WTC11 (cell line): ENCODE data around the gene CRNKL1.

Experiments used
- CBFB ChIP-seq: sonication (generic); formaldehyde crosslinking; IDR thresholded peaks from 2 replicates; pipeline ENCODE4 v1.8.1; 2022; ENCODE audit warnings: mild to moderate bottlenecking, low read depth, missing genetic modification reagents
- CREB1 ChIP-seq: sonication (generic); formaldehyde crosslinking; IDR thresholded peaks from 2 replicates; pipeline ENCODE4 v1.8.0; 2023; ENCODE audit warnings: mild to moderate bottlenecking, missing genetic modification reagents
- ESRRA ChIP-seq: sonication (generic); formaldehyde crosslinking; IDR thresholded peaks from 2 replicates; pipeline ENCODE4 v1.8.1; 2022; ENCODE audit warnings: mild to moderate bottlenecking, missing genetic modification reagents, borderline replicate concordance
- FOXP1 ChIP-seq: sonication (generic); formaldehyde crosslinking; IDR thresholded peaks from 2 replicates; pipeline ENCODE4 v1.8.0; 2022; ENCODE audit warnings: missing genetic modification reagents, mild to moderate bottlenecking, moderate library complexity, borderline replicate concordance
- TEAD1 ChIP-seq: sonication (generic); formaldehyde crosslinking; IDR thresholded peaks from 2 replicates; pipeline ENCODE4 v1.8.0; 2022; ENCODE audit warnings: mild to moderate bottlenecking, missing genetic modification reagents
- TP53 ChIP-seq: sonication (generic); formaldehyde crosslinking; IDR thresholded peaks from 2 replicates; pipeline ENCODE4 v1.8.1; 2023; ENCODE audit warnings: mild to moderate bottlenecking, missing genetic modification reagents
- TF ChIP-seq, protein P1 (sequence below): fragments of 200-600 bp; IDR thresholded peaks from 2 replicates; pipeline ENCODE4 v1.8.0; 2022; ENCODE audit warnings: antibody characterized with exemption
- TF ChIP-seq, protein P2 (sequence below): sonication (generic); formaldehyde crosslinking; IDR thresholded peaks from 2 replicates; pipeline ENCODE4 v1.8.1; 2023; ENCODE audit warnings: mild to moderate bottlenecking, moderate library complexity, missing genetic modification reagents

DNA sequence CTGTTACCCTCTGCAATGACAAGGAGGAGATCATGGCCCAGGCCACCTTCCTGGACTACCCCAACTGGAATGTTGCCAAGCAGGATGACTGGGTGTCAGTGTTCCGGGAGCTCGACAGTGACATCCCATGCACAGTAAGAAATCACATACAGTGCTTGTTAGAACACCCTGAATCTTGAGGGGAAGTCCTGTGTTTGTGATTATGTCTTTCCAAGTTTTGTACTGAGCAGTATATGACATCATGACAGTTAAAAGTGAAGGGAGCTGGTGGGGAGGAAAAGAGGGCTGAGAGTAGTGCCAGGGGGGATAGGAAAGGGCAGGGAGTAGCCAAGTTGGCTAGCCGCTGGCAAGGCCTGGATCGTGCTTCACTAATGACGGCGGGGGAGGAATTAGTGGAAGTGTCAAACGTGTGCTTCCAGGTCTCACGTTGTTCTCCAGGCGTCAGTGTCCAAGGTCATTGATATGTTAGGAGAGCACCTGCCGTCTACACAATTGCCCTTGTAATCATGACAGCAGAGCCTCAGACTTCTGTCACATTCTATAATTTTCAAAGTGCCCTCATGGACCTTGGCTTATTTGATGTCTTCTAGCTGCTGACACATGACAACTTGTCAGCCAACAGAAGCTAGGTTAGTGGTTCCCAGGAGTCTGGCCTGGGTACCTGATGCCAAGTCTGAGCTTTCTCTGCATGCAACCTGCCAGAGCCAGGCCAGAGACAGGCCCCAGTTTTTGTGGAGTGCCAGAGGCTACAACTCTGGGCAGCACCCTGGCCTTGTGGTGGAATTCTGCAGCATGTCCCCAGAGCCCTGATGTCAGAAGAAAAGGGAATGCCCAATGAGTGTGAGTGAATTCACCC lies 18.8 kb upstream of the CRNKL1 start:
- TF ChIP-seq CBFB (CRISPR knock-in tag) (no peak), FOXP1 (CRISPR knock-in tag) (no peak), TP53 (CRISPR knock-in tag) (no peak), ESRRA (CRISPR knock-in tag) (no peak), CREB1 (no peak), TEAD1 (CRISPR knock-in tag) (no peak)
- TF ChIP-seq, protein P1, sequence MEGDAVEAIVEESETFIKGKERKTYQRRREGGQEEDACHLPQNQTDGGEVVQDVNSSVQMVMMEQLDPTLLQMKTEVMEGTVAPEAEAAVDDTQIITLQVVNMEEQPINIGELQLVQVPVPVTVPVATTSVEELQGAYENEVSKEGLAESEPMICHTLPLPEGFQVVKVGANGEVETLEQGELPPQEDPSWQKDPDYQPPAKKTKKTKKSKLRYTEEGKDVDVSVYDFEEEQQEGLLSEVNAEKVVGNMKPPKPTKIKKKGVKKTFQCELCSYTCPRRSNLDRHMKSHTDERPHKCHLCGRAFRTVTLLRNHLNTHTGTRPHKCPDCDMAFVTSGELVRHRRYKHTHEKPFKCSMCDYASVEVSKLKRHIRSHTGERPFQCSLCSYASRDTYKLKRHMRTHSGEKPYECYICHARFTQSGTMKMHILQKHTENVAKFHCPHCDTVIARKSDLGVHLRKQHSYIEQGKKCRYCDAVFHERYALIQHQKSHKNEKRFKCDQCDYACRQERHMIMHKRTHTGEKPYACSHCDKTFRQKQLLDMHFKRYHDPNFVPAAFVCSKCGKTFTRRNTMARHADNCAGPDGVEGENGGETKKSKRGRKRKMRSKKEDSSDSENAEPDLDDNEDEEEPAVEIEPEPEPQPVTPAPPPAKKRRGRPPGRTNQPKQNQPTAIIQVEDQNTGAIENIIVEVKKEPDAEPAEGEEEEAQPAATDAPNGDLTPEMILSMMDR, result no peak
- TF ChIP-seq, protein P2, sequence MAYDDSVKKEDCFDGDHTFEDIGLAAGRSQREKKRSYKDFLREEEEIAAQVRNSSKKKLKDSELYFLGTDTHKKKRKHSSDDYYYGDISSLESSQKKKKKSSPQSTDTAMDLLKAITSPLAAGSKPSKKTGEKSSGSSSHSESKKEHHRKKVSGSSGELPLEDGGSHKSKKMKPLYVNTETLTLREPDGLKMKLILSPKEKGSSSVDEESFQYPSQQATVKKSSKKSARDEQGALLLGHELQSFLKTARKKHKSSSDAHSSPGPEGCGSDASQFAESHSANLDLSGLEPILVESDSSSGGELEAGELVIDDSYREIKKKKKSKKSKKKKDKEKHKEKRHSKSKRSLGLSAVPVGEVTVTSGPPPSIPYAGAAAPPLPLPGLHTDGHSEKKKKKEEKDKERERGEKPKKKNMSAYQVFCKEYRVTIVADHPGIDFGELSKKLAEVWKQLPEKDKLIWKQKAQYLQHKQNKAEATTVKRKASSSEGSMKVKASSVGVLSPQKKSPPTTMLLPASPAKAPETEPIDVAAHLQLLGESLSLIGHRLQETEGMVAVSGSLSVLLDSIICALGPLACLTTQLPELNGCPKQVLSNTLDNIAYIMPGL, result no peak
